Fibroblast of pulmonary artery (primary cell): ENCODE data around the gene ARHGEF6.

Experiments
- DNase-seq: peaks from one replicate; pipeline ENCODE4 v3.0.0-alpha.2; 2010; ENCODE audit warnings: low read depth
- H3K4me3 ChIP-seq: replicated peaks from 2 replicates; pipeline ENCODE4 v1.5.1; 2011; ENCODE audit warnings: low read depth, mild to moderate bottlenecking, control low read depth, low read length, moderate library complexity
- CTCF ChIP-seq: IDR thresholded peaks from 2 replicates; pipeline ENCODE4 v1.5.1; 2011; ENCODE audit warnings: mild to moderate bottlenecking, control low read depth, low read length, inconsistent platforms; ENCODE audit errors: missing control alignments

Gene ARHGEF6

GRCh38 chrX:136747003-136747986 is 33.4 kb downstream of the ARHGEF6 start:
- no peak for DNase-seq
- no peak overlapping the region for H3K4me3 ChIP-seq
- no peak for TF ChIP-seq CTCF

GRCh38 chrX:136745215-136746173 is 35.2 kb downstream of the ARHGEF6 start:
- no peak overlapping the region for H3K4me3 ChIP-seq
- TF ChIP-seq CTCF = no peak
- no peak for DNase-seq

- no peak for TF ChIP-seq CTCF
- H3K4me3 ChIP-seq = no peak overlapping the region
- DNase-seq = no peak
These were observed 37.9 kb downstream of the ARHGEF6 start for GRCh38 chrX:136742721-136743379.

- TF ChIP-seq CTCF = no peak
- no peak overlapping the region for H3K4me3 ChIP-seq
- no peak for DNase-seq
These were observed 42.5 kb downstream of the ARHGEF6 start for GRCh38 chrX:136738049-136738729.

- no peak for TF ChIP-seq CTCF
- DNase-seq = no peak
- H3K4me3 ChIP-seq = no peak overlapping the region
These were observed 44.0 kb downstream of the ARHGEF6 start for GRCh38 chrX:136736690-136737089.

GRCh38 chrX:136735601-136736000 is 45.1 kb downstream of the ARHGEF6 start:
- no peak overlapping the region for H3K4me3 ChIP-seq
- no peak for DNase-seq
- no peak for TF ChIP-seq CTCF
